Activated CD4-positive, CD25-positive, alpha-beta regulatory T cell (primary cell): ENCODE data around the gene CSF2RB.

Experiments
- DNase-seq, 4 experiments: peaks; one replicate each; lab custom pipeline; 2025; lab: John Stamatoyannopoulos, UW

Gene CSF2RB

GRCh38 chr22:36891646-36892045 lies 21.8 kb upstream of the CSF2RB start:
- no peak for DNase-seq

- no peak for DNase-seq
Measured at GRCh38 chr22:36892292-36892691, 21.1 kb upstream of the CSF2RB start.

- no peak for DNase-seq
Measured at GRCh38 chr22:36893262-36893661, 20.2 kb upstream of the CSF2RB start.

- no peak for DNase-seq
Measured at GRCh38 chr22:36894266-36894665, 19.2 kb upstream of the CSF2RB start.

- no peak for DNase-seq
Measured at GRCh38 chr22:36897611-36898010, 15.8 kb upstream of the CSF2RB start.

GRCh38 chr22:36898690-36899089 lies 14.7 kb upstream of the CSF2RB start:
- DNase-seq, result no peak

DNA sequence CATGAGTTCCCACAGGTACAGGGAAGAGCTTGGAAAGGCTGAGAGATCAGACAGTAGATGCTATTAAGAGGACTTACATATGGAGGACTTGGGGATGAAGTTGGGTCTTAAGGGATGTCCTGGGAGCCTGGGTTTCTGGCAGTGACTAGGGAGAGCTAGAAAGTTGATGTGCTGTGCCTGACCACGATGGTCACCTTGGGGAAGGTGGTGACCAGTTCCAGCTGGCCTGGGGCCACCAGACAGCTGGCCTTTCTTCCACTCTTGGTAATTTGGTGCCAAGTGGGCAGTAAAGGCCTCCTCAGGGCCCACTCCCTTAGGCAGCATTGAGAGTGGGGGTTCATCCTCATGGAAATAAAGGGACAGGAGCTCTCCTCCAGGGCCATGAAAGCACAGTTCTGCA lies 13.9 kb upstream of the CSF2RB start:
- no peak for DNase-seq

DNA sequence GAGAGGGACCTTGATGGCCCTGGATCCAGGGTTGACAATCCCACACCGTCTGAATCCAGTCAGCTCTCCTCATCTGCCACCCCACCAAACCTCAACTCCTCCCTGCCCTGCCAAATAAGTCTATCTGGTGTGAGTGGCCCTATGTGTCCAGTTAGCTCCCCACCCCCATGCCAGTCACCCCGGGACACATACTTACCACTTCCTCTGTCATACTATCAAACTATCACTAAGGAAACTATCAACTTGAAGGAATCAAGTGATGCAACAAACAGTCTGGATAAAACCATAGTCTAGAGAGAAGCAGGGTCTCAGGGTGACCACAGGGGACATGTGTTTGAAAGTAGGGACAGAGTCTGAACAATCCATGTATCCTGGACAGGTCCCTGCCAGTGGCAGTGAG lies 13.2 kb upstream of the CSF2RB start:
- DNase-seq, result no peak

DNA sequence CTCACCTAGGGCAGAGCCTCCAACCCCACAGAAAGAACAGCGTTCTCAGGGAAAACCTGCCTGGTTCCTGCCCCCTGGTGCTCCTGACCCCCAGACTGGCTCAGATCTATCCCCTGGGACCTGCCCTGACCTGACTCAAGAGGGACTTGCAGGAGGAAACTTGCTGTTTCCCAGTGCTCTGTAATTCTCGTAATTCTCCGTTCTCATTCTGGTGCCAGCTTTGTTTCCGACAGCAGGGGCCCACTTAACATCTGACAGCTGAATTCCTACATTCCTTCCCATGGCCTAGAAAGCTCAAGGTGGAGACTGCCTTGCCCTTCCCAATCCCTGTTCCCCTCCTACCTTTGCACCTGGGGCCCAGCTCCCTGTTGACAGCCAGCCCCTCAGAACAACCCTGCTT lies 12.5 kb upstream of the CSF2RB start:
- DNase-seq, result no peak

DNA sequence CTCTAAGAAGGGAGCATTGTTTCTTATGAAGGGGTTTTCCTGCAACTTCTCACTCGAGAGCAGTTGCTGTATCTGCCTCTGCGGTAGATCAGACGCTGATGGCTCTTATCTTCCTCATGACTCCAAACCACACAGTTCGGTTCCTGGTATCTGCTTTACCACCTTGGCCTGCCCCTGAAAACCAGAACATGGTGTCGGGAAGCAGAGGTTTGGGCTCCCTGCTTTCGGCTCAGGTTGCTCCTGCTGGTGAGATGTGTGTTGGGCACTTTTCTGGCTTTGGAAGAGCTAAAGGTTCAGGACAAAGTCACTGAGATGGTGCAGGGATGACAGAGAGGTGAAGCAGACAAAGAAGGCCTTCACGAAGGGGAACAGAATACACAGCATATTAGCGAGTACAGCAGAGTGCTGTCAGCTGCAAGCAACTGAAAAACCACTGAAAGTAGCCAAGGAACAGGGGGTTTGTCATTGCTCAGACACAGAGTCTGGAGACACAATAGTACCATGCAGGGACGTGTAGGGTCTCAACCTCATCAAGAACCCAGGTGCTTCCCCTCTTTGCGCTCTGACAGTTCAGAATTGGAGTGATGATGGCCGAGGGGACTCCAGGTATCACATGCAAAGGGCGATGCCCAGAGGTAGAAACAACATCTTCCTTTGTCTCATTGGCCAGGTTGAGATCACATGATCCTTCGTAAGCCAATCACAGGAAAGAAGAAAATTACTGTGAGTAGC lies 11.9 kb upstream of the CSF2RB start:
- DNase-seq, result no peak

DNA sequence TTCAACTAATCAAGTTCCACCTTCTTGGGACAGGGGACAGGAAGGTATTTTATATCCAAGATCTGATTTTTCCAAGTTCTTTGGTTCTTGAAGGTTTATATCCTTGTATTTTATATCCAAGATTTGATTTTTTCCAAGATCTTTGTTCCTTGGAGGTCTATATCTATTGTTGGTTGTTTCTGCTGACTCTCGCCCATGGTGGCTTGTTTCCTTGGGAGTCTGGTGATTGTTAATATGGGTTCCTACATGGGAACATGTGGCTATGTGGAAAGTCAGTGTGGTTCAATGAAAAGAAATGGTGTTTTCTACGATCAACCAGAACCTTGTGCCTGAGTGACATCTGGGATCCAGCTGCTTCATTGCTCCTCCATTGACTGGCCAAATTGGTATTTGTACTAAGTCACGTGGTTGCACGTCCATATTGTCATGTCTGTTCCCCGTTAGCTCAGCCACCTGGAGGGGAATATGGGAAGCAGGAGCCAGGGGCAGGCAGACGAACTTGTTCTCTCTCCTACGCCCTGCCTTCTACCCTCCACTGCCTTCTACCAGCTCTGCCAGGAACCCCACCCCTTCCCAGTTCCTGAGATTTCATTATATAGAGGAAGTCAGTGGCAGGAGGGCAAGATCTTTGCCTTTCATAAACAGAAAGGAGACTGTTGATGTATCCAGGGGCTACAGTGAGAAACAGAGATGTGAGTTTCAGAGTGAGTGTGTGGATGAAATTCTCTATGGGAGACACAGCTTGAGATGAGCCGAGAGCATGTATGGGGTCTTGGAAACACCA lies 11.1 kb upstream of the CSF2RB start:
- no peak for DNase-seq

DNA sequence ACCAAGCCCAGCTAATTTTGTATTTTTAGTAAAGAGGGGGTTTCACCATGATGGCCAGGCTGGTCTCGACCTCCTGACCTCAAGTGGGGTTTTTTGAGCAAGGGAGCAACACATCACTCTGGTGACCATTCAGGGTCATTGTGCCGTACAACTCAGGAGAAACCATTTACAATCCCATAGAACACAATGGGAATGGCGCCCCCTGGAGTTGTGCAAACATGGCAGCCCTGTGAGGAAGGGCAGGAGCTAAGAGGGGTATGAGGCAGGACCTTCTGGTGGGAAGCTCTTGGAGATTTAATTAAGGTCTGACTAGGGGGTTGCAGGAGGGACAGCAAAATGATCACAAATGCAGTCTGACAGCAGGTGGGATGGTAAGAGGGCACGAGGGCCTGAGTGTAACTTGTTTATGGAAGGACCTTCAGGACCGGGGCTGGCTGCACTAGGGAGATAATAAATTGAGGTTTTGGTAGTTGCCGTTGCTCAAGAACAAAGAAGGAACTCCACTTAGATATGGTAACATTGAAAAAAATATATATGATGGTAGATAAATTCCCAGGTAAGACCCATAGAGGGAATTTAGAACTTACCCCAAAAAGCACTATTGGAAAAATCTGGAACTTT lies 9.1 kb upstream of the CSF2RB start:
- DNase-seq, result no peak

- DNase-seq, result no peak
Measured at GRCh38 chr22:36907253-36908195, 5.9 kb upstream of the CSF2RB start.

GRCh38 chr22:36910461-36910860 lies 3.0 kb upstream of the CSF2RB start:
- DNase-seq, result no peak

DNA sequence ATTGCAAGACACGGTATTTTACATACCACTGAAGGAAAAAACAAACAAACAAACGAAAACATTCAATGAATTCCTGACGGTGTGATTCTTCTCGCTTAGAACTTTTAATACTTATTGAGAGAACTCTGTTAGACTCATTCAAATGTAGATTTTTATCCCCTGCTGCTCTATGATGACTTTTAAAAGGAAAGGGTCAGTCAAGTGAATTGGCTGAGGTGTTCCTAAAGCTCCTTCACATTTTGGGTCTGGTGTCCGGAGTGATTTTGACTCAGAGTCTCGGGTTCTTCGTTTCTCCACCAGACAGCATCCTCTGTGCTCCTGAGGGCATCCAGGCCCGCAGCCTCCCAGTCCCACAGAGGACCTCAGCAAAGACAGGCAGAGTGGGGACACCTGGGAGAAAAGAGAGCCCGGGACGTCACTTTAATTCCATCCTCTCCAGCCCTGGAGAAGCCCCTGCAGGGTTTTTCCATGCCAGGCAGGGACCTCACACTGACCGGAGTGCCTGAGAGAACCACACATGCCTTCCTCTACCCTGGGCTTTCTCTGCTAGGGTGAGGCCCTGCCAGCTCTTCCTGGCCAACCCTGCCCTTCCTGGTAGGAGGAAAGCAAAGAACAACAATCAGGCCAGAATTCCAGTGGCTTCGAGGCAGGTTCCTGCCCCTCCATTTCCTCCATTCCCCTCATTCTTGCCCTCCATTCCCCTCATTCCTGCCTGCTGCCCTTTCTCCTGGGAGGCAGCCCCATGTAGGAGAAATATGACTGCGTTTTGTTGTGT lies 1.4 kb upstream of the CSF2RB start:
- no peak for DNase-seq

DNA sequence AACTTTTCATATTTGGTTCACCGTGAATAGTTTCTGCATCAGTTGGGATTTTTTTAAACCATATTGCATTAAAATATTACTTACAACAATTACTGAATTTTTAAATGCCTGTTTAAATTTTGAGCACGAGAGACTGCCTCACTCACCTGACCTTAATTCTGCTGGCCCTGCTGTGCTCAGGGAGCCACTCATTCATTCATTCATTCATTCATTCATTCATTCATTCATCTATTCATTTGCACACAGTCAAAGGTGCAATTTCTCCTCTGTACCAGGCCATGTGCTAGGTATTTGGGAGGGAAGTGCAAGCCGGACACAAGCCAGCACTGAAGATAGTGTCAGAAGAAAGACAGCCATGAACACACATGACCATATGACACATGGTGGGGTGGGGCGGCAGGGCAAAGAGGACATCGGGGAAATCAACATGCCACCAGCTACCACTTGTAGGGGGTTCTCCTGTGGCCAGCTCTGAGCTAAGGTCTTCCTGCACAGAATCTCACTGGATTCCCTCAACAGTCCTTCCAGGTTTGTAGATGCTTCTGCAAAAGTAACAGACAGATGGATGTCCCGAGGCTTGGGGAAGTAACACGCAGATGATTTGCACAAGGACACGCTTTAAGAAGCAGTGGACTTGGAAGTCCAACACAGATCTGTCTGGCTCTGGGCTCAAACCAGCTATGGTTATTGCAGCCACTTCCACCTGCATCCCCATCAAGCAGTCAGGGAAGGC lies 568 bp upstream of the CSF2RB start:
- DNase-seq, result no peak

DNA sequence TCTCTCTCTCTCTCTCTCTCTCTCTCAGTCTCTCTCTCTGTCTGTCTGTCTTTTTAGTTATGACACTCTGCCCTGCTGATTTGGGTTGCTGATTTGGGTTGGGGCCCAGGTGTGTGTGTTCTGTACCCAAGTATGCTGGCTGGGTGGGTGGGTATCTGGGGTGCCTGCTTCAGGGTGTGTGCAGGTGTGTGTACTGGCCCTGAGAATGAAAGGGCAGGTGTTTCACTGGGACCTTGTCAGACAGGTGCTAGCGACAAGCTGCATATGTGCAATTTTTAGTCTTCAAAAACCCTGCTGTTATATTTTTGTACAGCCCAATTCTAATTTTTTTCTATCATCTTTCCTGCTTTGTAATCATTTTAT lies 943 bp downstream of the CSF2RB start:
- no peak for DNase-seq

DNA sequence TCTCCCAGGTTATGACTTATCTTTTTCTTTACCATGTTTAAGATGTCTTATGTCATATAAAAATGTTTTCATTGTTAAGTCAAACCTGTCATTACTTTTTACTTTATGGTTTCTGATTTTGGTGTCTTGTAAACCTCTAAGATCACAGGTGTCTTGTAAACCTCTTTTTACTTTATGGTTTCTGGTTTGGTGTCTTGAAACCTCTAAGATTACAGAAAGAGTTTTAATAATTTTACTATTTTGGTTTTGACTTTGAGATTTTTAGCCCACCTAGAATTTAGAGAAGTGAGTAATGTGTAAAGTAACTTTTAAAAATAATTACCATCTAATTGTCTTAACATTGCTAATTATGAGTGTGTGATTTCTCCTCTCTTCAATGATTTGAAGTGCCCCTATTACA lies 2.6 kb downstream of the CSF2RB start:
- no peak for DNase-seq

DNA sequence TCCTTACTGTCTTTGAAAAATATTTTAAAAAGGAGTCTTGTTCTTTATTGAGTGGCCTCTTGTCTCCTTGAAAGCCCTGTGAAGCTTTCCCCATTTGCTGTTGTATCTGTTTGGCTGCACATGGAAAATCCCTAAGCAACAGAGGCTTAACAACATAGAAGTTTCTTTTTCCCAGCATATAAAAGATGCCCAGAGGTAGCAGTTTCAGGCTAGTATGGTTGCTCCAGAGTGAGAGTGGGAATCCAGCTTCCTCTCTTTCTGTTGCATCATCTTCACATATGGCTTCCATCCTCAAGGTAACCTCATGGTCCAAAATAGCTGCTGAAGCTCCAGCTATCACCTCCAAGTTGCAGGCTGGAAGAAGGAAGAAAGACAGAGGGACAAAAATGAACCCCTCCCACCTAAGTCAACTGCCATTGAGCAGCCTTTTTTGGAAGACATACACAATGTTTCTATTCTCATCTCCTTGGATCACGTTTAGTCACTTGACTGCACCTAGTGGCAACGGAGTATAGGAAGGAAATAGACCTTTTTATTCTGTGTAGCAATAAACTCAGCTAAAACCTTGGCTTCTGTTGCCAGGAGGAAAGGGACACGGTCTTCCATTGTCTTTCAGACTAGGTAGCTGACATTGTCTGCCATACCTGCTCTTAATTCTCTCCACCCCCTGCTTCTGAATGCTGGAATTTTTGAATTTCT lies 5.3 kb downstream of the CSF2RB start:
- DNase-seq, result no peak
